Measurements from ENCODE around the gene COL6A3. TPM values are rescaled to one million over a fixed set of nuclear protein-coding genes. Genes with fewer than 3 reads are reported as not detected.

COL6A3 gene
- polyA plus RNA-seq, 3 donors = not detected

DNA sequence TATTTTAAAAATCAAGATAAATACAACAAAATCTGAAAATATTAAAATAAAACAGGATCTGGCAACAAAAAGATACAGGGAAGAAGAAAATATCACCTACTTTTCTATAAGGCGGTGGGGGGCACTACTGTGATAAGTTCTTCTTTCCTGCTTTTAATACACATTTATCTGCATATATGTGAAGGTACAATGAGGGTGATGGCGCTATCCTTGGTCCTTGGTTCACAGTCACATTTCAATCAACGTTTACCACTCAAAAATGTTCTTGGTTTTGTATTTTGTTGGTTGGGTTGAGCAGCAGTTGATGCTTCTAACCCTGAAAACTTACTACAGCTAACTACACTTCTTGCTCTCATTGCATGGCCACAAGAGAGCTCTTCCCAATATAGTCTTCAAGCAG is 112.4 kb downstream of the COL6A3 start:
- H3K79me2 ChIP-seq (ENCODE audit: insufficient read depth, low read length) = no peaks in the 10 kb centered on the region
- no peak overlapping the region for H3K4me3 Mint-ChIP-seq
- no peak overlapping the region for H2AFZ ChIP-seq (ENCODE audit: insufficient read depth, low read depth, low read length, poor library complexity, severe bottlenecking)
- no peak overlapping the region for H3K27ac Mint-ChIP-seq
- no peak overlapping the region for H3K4me2 ChIP-seq (replicated peaks; ENCODE audit: extremely low read depth, low read length, poor library complexity, severe bottlenecking)
- DNase-seq = no peak
- H3K27ac ChIP-seq (ENCODE audit: low read depth in 1 of 2, low read length in 2 of 2) = no peak overlapping the region
- peaks cover 2 to 5% of the 10 kb centered on the region in 2 donors for H3K4me1 ChIP-seq (ENCODE audit: control insufficient read depth in 1 of 2, insufficient read depth in 2 of 2, low read length in 2 of 2)
- H3K9me3 Mint-ChIP-seq = peaks cover 14 to 29% (median 20%) of the 10 kb centered on the region in 7 donors
- no peaks in the 10 kb centered on the region for H4K20me1 ChIP-seq (ENCODE audit: insufficient read depth, low read length)
- no peaks in the 10 kb centered on the region for H3K36me3 ChIP-seq (replicated peaks in 1 of 2; ENCODE audit: control insufficient read depth in 1 of 2, insufficient read depth in 2 of 2, low read length in 2 of 2)
- H3K4me1 Mint-ChIP-seq = peaks cover 4% of the 10 kb centered on the region
- WGBS (ENCODE audit: insufficient coverage) = no CpG with 5 or more reads among the region's 3 CpGs
- peaks cover 5 to 13% of the 10 kb centered on the region in 2 donors for H3K9me3 ChIP-seq (replicated peaks in 1 of 2; ENCODE audit: control insufficient read depth in 1 of 2, insufficient read depth in 1 of 2, low read length in 2 of 2)
- intact Hi-C loops (cut with micrococcal nuclease) = no loop called here
- no peak overlapping the region for H3K9ac ChIP-seq (ENCODE audit: insufficient read depth, low read length, poor library complexity, severe bottlenecking)
- peaks cover 3 to 5% (median 4%) of the 10 kb centered on the region in 3 donors for H3K27me3 Mint-ChIP-seq (ENCODE audit: low read depth in 3 of 3)
- peaks cover 2 to 3% of the 10 kb centered on the region in 2 donors for H3K27me3 ChIP-seq (ENCODE audit: control insufficient read depth in 2 of 2, insufficient read depth in 2 of 2, low read length in 2 of 2)
- TF ChIP-seq, protein P1, sequence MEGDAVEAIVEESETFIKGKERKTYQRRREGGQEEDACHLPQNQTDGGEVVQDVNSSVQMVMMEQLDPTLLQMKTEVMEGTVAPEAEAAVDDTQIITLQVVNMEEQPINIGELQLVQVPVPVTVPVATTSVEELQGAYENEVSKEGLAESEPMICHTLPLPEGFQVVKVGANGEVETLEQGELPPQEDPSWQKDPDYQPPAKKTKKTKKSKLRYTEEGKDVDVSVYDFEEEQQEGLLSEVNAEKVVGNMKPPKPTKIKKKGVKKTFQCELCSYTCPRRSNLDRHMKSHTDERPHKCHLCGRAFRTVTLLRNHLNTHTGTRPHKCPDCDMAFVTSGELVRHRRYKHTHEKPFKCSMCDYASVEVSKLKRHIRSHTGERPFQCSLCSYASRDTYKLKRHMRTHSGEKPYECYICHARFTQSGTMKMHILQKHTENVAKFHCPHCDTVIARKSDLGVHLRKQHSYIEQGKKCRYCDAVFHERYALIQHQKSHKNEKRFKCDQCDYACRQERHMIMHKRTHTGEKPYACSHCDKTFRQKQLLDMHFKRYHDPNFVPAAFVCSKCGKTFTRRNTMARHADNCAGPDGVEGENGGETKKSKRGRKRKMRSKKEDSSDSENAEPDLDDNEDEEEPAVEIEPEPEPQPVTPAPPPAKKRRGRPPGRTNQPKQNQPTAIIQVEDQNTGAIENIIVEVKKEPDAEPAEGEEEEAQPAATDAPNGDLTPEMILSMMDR (IDR thresholded peaks at IDR 0.05) = no peak
- H3K4me3 ChIP-seq (replicated peaks in 1 of 3; ENCODE audit: low read depth in 2 of 3, low read length in 3 of 3) = no peak overlapping the region
- H3K36me3 Mint-ChIP-seq = no peaks in the 10 kb centered on the region

DNA sequence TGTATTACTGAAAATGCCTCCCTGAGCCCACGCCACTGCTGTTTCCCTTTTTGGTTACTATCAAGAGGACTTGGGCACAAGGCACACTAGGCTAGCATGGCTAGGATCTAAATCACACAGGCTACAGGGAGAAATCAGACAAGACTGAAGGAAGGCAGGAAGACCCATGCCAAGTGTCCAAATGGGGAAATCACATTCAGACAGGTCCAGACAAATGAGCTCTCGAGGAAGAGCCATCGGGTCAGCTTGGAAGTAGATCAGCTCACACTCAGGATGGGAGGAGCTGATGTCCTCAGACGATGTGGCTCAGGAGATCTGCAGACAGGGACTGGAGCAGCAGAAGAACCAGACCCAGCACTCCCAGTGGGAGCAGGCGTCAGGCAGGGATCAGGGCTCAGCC is 113.2 kb downstream of the COL6A3 start:
- H3K27ac Mint-ChIP-seq = no peak overlapping the region
- no peak overlapping the region for H3K9ac ChIP-seq (ENCODE audit: insufficient read depth, low read length, poor library complexity, severe bottlenecking)
- no peak overlapping the region for H3K4me3 ChIP-seq (replicated peaks in 1 of 3; ENCODE audit: low read depth in 2 of 3, low read length in 3 of 3)
- TF ChIP-seq, protein P1 (IDR thresholded peaks at IDR 0.05) = no peak
- H3K27ac ChIP-seq (ENCODE audit: low read depth in 1 of 2, low read length in 2 of 2) = no peak overlapping the region
- H3K79me2 ChIP-seq (ENCODE audit: insufficient read depth, low read length) = no peaks in the 10 kb centered on the region
- H3K4me1 Mint-ChIP-seq = no peaks in the 10 kb centered on the region
- H3K36me3 ChIP-seq (replicated peaks in 1 of 2; ENCODE audit: control insufficient read depth in 1 of 2, insufficient read depth in 2 of 2, low read length in 2 of 2) = no peaks in the 10 kb centered on the region
- H3K27me3 ChIP-seq (ENCODE audit: control insufficient read depth in 2 of 2, insufficient read depth in 2 of 2, low read length in 2 of 2) = peaks cover 2 to 3% of the 10 kb centered on the region in 2 donors
- H3K9me3 ChIP-seq (replicated peaks in 1 of 2; ENCODE audit: control insufficient read depth in 1 of 2, insufficient read depth in 1 of 2, low read length in 2 of 2) = peaks cover 5 to 13% of the 10 kb centered on the region in 2 donors
- intact Hi-C loops (cut with micrococcal nuclease) = no loop called here
- no peaks in the 10 kb centered on the region for H3K36me3 Mint-ChIP-seq
- no peak overlapping the region for H3K4me2 ChIP-seq (replicated peaks; ENCODE audit: extremely low read depth, low read length, poor library complexity, severe bottlenecking)
- H3K9me3 Mint-ChIP-seq = peaks cover 13 to 29% (median 20%) of the 10 kb centered on the region in 7 donors
- DNase-seq = no peak
- no peaks in the 10 kb centered on the region for H4K20me1 ChIP-seq (ENCODE audit: insufficient read depth, low read length)
- H2AFZ ChIP-seq (ENCODE audit: insufficient read depth, low read depth, low read length, poor library complexity, severe bottlenecking) = no peak overlapping the region
- no peaks in the 10 kb centered on the region for H3K4me1 ChIP-seq (ENCODE audit: control insufficient read depth in 1 of 2, insufficient read depth in 2 of 2, low read length in 2 of 2)
- peaks cover 3 to 5% (median 4%) of the 10 kb centered on the region in 3 donors for H3K27me3 Mint-ChIP-seq (ENCODE audit: low read depth in 3 of 3)
- no peak overlapping the region for H3K4me3 Mint-ChIP-seq
- WGBS (ENCODE audit: insufficient coverage) = 94% methylated on average over 5 of the region's 5 CpGs

Data from CD14-positive monocyte (primary cell).